Measurements from ENCODE around the gene SNX32.

Gene SNX32

GRCh38 chr11:65884716-65885092, 50.9 kb downstream of the SNX32 start (continued):
- no peak for TF ChIP-seq ZNF449 (tag by site-specific recombination; IDR thresholded peaks at IDR 0.05)
- no peak for TF ChIP-seq ZNF514 (tag by site-specific recombination; IDR thresholded peaks at IDR 0.05)
- 0 out of 2 replicates have a peak, but pooled peaks have one; percentile 27 for TF ChIP-seq SP7 (tag by site-specific recombination; IDR thresholded peaks at IDR 0.05)
- 0 out of 2 replicates have a peak, but pooled peaks have one; percentile 22 for TF ChIP-seq KLF17 (tag by site-specific recombination; IDR thresholded peaks at IDR 0.05)
- TF ChIP-seq ZNF362 (tag by site-specific recombination; IDR thresholded peaks at IDR 0.05) = no peak
- peak; percentile 26; the same call in 1 of the 2 replicates for TF ChIP-seq SP3 (tag by site-specific recombination; IDR thresholded peaks at IDR 0.05)
- TF ChIP-seq ZNF221 (tag by site-specific recombination; IDR thresholded peaks at IDR 0.05; ENCODE audit: borderline replicate concordance) = no peak
- TF ChIP-seq ZNF555 (tag by site-specific recombination; conservative IDR thresholded peaks at IDR 0.05) = no peak
- peak; percentile 55 for TF ChIP-seq PRDM10 (tag by site-specific recombination; IDR thresholded peaks at IDR 0.05)
- peak; percentile 76 for TF ChIP-seq ZNF366 (tag by site-specific recombination; conservative IDR thresholded peaks at IDR 0.05)
- TF ChIP-seq ZNF423 (tag by site-specific recombination; IDR thresholded peaks at IDR 0.05) = no peak
- TF ChIP-seq KLF1 (tag by site-specific recombination; IDR thresholded peaks at IDR 0.05) = peak; percentile 19; the same call in 1 of the 2 replicates
- TF ChIP-seq ZBTB48 (tag by site-specific recombination; IDR thresholded peaks at IDR 0.05) = 0 out of 2 replicates have a peak, but pooled peaks have one; percentile 15
- TF ChIP-seq, protein P1, sequence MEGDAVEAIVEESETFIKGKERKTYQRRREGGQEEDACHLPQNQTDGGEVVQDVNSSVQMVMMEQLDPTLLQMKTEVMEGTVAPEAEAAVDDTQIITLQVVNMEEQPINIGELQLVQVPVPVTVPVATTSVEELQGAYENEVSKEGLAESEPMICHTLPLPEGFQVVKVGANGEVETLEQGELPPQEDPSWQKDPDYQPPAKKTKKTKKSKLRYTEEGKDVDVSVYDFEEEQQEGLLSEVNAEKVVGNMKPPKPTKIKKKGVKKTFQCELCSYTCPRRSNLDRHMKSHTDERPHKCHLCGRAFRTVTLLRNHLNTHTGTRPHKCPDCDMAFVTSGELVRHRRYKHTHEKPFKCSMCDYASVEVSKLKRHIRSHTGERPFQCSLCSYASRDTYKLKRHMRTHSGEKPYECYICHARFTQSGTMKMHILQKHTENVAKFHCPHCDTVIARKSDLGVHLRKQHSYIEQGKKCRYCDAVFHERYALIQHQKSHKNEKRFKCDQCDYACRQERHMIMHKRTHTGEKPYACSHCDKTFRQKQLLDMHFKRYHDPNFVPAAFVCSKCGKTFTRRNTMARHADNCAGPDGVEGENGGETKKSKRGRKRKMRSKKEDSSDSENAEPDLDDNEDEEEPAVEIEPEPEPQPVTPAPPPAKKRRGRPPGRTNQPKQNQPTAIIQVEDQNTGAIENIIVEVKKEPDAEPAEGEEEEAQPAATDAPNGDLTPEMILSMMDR (tag by site-specific recombination; IDR thresholded peaks at IDR 0.05) = peak; percentile 98
- no peak for TF ChIP-seq ZNF571 (tag by site-specific recombination; IDR thresholded peaks at IDR 0.05)
- TF ChIP-seq GLIS2 (tag by site-specific recombination; IDR thresholded peaks at IDR 0.05) = 0 out of 2 replicates have a peak, but pooled peaks have one; percentile 19
- 0 out of 2 replicates have a peak, but pooled peaks have one; percentile 28 for TF ChIP-seq ZNF660 (tag by site-specific recombination; IDR thresholded peaks at IDR 0.05)
- TF ChIP-seq BCL11B (tag by site-specific recombination; IDR thresholded peaks at IDR 0.05; ENCODE audit: low read depth) = peak; percentile 87
- TF ChIP-seq HOXC10 (CRISPR knock-in tag; IDR thresholded peaks at IDR 0.05) = no peak
- TF ChIP-seq, protein P2, sequence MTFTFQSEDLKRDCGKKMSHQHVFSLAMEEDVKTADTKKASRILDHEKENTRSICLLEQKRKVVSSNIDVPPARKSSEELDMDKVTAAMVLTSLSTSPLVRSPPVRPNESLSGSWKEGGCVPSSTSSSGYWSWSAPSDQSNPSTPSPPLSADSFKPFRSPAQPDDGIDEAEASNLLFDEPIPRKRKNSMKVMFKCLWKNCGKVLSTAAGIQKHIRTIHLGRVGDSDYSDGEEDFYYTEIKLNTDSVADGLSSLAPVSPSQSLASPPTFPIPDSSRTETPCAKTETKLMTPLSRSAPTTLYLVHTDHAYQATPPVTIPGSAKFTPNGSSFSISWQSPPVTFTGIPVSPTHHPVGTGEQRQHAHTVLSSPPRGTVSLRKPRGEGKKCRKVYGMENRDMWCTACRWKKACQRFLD (tag by site-specific recombination; IDR thresholded peaks at IDR 0.05) = no peak
- TF ChIP-seq ZNF624 (tag by site-specific recombination; IDR thresholded peaks at IDR 0.05) = no peak
- peak; percentile 69 for TF ChIP-seq ZNF654 (tag by site-specific recombination; IDR thresholded peaks at IDR 0.05; ENCODE audit: low read depth)
- TF ChIP-seq KLF9 (tag by site-specific recombination; IDR thresholded peaks at IDR 0.05; ENCODE audit: low read depth) = 0 out of 2 replicates have a peak, but pooled peaks have one; percentile 27
- 0 out of 2 replicates have a peak, but pooled peaks have one; percentile 35 for TF ChIP-seq BCL11A (tag by site-specific recombination; IDR thresholded peaks at IDR 0.05; ENCODE audit: low read depth)
- peak; percentile 69; the same call in 1 of the 2 replicates for TF ChIP-seq ZSCAN30 (tag by site-specific recombination; IDR thresholded peaks at IDR 0.05)
- TF ChIP-seq ZNF639 (tag by site-specific recombination; IDR thresholded peaks at IDR 0.05) = no peak

All from HEK293 (cell line).